ENCODE results near the gene FXYD2.
A peak's percentile ranks its signal among the peaks of the same experiment; 100 is the strongest.
"Not testable (repeated sequence)": the region's sequence is repeated elsewhere in the genome, so short reads cannot be mapped to it uniquely, and the experiment has no call there.

FXYD2 gene

GRCh38 chr11:117819096-117820040, 5.2 kb downstream of the FXYD2 start:
- no peak for DNase-seq

DNA sequence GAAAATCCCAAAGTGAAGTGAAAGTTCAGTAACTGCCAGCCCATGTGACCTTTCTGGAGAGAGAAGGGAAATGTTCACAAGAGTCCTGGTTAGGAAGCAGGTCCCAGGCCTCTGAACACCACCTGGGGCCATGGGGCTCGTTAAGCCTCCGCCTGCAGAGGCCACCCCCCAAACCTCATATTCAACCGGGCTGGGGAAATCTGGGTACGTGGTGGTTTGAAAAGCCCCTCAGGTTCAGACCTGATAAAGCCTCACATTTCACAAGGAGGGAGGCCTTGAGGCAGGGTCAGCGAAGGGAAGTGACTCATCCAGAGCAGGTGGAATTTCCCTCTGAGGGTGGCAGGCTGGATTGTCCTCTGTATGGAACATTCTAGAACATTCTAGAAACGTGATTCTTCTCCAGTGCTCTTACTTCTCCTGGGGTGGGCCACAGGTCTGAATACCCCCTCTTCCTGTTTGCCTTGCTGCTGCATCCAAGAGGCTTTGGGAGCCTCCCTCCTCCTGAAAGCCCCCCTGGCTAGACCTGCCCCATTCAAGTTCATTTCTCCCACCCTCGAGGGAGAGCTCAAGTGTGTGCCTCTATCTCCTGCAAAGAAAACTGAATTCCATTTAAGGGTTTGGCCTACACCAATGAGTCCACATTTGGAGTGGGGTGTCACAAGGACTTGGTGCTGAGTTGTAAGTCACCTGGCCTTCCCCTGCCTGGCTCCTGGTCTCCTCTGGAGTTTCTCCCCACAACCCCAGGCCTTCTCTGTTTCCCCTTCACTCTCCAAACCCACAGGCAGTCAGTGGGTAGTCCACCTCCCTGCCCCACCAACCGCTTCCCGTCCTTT, 6.3 kb downstream of the FXYD2 start:
- DNase-seq = no peak

- peak; percentile 16 for DNase-seq
Observed at GRCh38 chr11:117817368-117818040, 7.0 kb downstream of the FXYD2 start.

GRCh38 chr11:117816846-117817367, 7.6 kb downstream of the FXYD2 start:
- no peak for DNase-seq

DNA sequence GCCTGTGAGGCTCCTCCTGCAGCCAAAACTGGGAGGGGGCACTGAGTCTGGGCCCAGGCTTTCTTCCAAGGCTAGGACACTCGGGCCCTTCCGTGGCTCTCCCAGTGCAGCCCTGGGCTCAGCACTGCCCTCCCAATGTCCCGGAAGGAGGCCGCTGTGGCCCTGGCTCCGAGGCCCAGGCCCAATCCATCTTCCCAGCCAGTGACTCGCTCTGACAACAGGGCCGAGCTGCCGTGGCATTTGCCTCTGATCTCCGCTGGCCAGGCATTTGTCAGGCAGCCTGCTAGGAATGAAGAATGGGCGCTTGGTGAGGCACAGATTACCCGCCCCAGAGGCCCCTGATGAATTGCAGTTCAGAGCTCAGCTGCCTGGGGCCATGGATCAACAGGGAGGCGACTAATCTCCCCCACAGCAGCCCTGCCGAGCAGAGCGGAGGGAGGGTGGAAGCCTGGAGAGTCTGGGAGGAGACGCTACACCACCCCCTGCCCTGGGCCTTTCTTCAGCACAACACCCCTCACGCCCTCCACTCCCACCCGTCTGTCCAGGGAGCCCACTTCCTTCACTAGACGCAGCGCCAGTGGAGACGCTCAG, 8.3 kb downstream of the FXYD2 start:
- DNase-seq = no peak

DNA sequence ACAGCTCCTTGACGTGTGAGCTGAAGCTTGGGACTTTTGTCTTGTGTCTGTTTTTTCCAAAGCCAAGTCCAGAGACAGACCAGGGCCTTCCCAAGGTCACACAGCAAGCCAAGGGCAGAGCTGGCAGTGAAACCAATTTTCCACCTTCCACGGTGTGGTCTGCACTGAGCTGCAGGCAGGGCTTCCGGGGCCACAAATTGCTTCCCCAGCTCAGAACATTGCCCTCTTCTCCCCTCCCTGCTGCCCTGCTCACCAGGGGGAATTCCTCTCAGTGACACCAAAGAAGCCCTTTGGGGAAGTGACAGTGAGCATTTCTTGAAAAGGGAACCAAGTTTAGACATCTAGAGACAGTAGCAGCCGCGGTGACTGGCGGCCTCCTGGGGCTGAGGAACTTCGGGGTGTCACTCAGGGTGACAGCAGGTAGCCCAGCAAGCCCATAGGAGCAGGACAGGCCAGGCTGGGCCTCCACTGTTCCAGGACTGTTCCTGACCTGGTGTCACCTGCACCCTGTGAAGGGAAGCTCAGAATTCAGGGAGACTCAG, 9.2 kb downstream of the FXYD2 start:
- DNase-seq = no peak

DNA sequence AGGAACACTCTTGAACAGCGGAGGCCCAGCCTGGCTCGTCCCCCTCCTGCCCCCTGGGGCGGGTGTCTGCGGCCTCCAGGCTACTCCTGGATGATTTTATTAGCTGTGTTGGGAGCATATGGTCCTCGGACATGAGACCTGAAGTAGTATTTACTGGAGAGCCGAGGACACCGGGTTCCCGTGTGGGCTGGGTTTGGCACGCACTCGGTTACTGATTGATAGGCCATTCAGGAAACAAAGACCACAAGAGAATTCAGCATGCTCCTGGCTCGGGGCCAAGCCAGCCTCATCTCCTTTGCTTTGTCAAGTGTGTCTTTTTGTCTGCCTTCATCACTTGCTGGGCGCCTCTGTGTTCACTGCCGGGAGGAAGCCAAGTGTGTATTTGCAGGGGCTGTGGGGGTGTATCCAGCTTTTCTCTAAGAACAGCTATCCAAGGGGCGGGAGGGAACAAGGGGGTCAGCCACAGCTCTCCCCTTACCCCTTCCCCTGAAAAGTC, 9.7 kb downstream of the FXYD2 start:
- DNase-seq = no peak

DNA sequence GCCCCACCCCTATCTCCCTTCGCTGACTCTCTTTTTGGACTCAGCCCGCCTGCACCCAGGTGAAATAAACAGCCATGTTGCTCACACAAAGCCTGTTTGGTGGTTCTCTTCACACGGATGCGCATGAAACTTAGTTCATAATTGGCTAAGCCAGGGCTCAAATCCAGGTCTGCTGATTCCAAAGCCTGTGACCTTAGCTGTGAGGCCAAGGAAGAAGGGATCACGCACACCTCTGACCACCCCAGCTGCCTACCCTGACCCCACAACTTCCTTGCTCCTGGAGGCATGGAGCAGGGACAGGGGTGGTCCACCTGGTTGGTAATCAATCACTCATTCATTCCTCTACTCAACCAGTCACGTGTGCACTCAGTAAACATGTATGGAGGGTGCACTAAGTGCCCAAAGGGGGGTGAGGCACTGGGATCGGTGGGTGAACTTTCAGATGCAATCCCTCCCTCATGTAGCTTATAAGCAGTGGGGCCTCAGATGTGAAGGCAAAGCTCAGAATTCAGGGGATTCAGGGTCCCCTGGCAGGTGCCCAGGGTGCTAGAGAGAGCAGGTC, 10.3 kb downstream of the FXYD2 start:
- no peak for DNase-seq

GRCh38 chr11:117810056-117810451, 14.5 kb downstream of the FXYD2 start:
- not testable (repeated sequence) for DNase-seq

DNA sequence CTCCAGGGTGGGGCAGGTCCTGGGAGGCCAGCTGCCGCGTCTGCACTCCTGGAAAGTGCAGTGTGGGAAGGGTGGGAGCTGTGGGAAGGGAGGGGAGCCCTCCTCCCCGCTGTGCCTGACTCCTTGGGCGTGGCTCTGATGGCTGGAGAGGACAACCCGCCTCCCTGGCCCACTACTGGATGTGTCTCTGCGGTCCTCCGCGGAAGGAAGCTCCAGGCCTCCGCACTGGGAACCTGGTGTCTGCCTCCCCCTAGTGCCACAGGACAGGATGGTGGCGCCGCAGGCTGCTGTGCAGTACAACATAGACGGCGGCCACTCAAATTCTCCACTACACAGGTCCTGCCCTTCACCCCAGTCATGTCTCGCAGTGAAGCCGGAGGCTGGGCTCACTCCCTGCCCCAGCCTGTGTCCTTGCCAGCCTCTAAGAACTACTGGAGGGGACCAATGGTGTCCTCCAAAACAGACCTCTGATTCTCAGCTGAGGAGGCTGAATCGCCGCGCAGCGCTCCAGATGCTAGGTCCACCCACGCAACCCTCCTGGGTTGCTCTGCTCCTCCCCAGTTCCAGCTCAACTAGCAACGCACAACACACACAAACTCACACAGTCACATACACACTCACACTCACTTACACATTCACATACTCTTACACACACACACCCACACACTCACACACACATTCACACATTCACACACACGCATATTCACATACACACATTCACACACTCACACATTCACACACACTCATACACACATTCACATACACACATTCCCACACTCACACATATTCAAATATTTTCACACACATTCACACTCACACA, 15.1 kb downstream of the FXYD2 start:
- DNase-seq = peak; percentile 18

DNA sequence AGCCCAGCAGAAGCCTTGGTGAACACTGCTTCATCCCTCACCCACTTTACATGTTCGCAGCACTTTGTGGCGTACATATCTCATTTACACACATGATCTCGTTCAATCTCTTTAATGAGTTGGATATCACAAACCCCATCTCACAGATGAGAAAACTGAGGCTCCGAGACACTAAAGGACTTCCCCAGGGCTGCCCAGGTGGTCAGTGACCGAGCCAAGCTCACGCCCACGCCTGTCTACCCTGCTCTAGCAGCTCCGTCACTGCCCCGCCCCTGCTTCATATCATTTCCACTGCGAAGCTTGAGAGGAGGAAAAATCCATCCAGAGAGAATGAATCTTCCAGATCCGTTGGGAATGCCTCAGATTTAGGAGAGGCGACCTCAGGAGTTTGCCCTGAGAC, 15.8 kb downstream of the FXYD2 start:
- no peak for DNase-seq

DNA sequence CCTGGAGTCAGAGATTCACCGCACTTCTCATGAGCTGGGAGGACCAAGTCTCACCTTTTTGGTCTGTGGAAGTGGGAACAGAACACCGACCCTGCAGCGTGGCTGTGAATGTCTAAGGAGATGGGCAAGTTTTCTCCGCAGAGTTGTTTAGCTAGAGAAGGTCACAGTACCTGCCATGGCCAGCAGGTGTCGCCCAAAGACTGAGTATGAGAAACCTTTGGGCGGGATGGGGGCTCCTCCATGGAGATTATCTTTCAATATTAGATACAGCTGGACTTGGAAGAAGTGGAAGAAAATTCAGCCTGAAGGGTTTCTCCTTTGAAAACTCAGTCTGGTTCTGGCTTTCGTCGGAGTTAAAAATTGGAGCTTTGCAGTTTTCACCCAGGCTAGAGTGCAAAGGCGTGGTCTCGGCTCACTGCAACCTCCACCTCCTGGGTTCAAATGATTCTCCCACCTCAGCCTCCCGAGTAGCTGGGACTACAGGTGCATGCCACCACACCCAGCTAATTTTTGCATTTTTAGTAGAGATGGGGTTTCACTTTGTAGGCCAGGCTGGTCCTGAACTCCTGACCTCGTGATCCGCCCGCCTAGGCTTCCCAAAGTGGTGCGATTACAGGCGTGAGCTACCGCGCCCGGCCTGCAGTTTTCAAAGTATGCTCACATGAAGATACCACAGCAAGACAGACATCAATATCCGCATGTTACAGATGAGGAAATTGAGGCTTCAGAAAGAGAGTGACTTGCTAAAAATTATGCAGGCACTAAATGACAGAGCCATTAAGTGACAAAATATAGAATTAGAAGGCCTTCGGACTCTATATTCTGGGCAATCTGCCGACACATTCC, 16.8 kb downstream of the FXYD2 start:
- peak; percentile 21 for DNase-seq

DNA sequence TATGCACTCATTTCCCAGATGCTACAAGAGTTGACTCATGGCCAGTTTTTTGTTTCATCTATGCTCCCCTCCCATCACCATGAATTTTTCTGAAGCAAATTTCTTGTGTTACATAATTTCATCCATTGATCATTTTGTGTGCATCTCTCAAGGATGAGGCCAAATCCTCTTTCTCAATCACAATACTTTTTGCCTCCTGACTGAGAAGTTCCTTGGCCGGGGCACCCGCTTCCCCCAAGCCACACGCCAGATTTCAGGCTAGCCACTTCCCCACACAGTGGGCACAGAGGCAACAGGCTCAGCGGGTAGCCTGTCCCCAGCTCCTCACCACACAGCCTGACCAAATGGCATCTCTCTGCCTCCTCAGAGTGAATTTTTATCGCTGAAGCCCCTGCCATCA, 17.7 kb downstream of the FXYD2 start:
- DNase-seq = no peak

DNA sequence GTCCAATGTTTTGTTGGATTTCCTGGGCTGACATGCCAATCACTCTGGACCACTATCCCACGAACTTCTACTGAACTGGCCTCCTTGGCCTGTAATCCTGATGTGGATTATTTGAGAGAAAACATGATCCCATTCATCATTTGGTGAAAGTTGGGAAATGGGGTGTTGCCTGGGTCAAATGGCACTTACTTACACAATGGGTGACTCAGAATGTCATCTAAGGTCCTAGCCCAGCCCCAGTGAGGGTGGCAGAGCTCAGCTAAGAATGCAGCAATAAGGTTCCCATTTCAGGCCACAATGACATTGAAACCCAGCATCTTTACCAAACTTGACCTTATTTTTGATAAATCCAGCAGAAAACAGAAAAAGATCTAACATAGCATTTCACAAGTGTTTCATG, 19.5 kb downstream of the FXYD2 start:
- DNase-seq = no peak

GRCh38 chr11:117803896-117804295, 20.6 kb downstream of the FXYD2 start:
- DNase-seq = no peak

DNA sequence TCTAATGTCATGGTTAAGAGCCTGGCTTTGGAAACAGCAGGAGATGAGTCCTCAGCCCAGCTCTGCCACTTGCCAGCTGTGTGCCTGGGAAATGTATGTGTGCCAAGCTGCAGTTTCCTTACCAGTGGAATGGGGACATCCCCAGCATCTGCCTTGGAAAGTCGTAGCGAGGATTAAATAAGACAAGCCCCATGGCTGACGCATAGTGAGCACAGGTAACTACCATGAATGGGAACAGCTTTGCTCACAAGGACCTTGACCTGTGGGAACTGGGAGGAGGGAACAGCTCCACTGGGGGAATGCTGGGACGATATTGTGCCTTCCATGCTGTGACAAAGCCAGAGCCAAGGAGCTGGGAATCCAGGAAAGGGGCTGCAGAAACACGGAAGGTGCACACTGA, 24.9 kb downstream of the FXYD2 start:
- DNase-seq = no peak

- no peak for DNase-seq
Observed at GRCh38 chr11:117796872-117797529, 27.5 kb downstream of the FXYD2 start, which contains the start of gene DSCAML1. TSS of gene DSCAML1 (minus strand) at chr11:117797216. CDS start at chr11:117797079, 137 bp downstream.

DNA sequence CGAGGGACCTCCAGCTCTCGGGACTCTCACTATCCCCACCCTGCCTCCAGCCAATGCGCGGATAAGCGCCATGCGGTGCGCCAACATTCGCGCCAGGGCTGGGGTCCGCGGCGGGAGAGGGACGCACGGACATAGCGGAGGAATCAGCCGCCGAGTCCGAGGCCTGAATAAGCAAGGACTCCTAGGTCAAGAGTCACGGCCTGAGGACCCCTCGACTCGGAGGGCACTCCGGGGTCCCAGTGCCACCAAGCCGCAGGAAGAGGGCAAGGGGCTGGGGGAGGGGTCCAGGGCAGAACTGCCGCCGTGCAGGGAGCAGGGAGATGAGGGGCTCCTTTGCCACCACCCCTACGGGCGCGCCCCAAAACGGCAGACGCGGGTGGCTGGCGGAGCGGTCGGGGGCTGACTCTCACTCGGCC, 28.1 kb downstream of the FXYD2 start:
- DNase-seq = no peak

All from NCI-H1694 (cell line).